GM19463 (cell line): ENCODE measurements around the gene PDIA2.

Source experiments
- ATAC-seq: cut with Tn5 transposase; IDR thresholded peaks from one replicate; pipeline ENCODE4 v1.9.1; 2021; ENCODE audit warnings: mild to moderate bottlenecking, moderate library complexity; ENCODE audit not compliant: unreplicated experiment

The PDIA2 gene

GRCh38 chr16:296806-297510, 14.0 kb downstream of the PDIA2 start:
- no peak for ATAC-seq

GRCh38 chr16:297832-298231, 14.9 kb downstream of the PDIA2 start:
- no peak for ATAC-seq

- ATAC-seq: no peak
Observed at GRCh38 chr16:301235-301634, 18.3 kb downstream of the PDIA2 start.

GRCh38 chr16:301950-302349, 19.0 kb downstream of the PDIA2 start:
- no peak for ATAC-seq

- no peak for ATAC-seq
Observed at GRCh38 chr16:303760-304505, 21.0 kb downstream of the PDIA2 start.

- no peak for ATAC-seq
Observed at GRCh38 chr16:305916-306626, 23.1 kb downstream of the PDIA2 start.

- ATAC-seq: no peak
Observed at GRCh38 chr16:306911-307370, 24.0 kb downstream of the PDIA2 start.

GRCh38 chr16:307691-308312, 24.8 kb downstream of the PDIA2 start:
- no peak for ATAC-seq

GRCh38 chr16:309476-309875, 26.5 kb downstream of the PDIA2 start:
- no peak for ATAC-seq

- ATAC-seq: no peak
Observed at GRCh38 chr16:311725-312124, 28.8 kb downstream of the PDIA2 start.

- no peak for ATAC-seq
Observed at GRCh38 chr16:314351-314750, 31.4 kb downstream of the PDIA2 start.

GRCh38 chr16:314795-315299, 31.9 kb downstream of the PDIA2 start:
- ATAC-seq: no peak

GRCh38 chr16:316741-317464, 33.9 kb downstream of the PDIA2 start:
- ATAC-seq: no peak

- ATAC-seq: no peak
Observed at GRCh38 chr16:317583-317982, 34.6 kb downstream of the PDIA2 start.

GRCh38 chr16:318628-319027, 35.7 kb downstream of the PDIA2 start:
- ATAC-seq: no peak

- ATAC-seq: no peak
Observed at GRCh38 chr16:320206-320605, 37.2 kb downstream of the PDIA2 start.

GRCh38 chr16:321532-321931, 38.6 kb downstream of the PDIA2 start:
- ATAC-seq: no peak

- no peak for ATAC-seq
Observed at GRCh38 chr16:322476-323143, 39.6 kb downstream of the PDIA2 start.

GRCh38 chr16:324201-324450, 41.2 kb downstream of the PDIA2 start:
- no peak for ATAC-seq
